Panc1 (cell line): ENCODE measurements around the gene LRRC18. TPM values are rescaled to one million over a fixed set of nuclear protein-coding genes. Genes with fewer than 3 reads are reported as not detected.

Experiments
- ATAC-seq: fragments of 200-7000 bp; cut with Tn5 transposase; 2 replicates; pipeline ENCODE4 v1.9.1; 2020; ENCODE audit warnings: mild to moderate bottlenecking, moderate library complexity
- BruUV-seq: library from RNA; stranded (reverse); fragments of 400-500 nt; replicated peaks from 2 replicates; lab custom pipeline; 2021; lab: Mats Ljungman, UMichigan
- CTCF ChIA-PET: fragments of 300-600 bp; sonication (Branson Sonifier 250); formaldehyde crosslinking; loops from one replicate; lab custom pipeline; 2022; ENCODE audit warnings: antibody characterized with exemption; lab: Charles Lee
- POLR2A ChIA-PET: fragments of 300-600 bp; sonication (Branson Sonifier 250); formaldehyde crosslinking; loops from one replicate; lab custom pipeline; 2022; ENCODE audit warnings: antibody characterized with exemption; lab: Charles Lee
- DNase-seq: peaks from one replicate; pipeline ENCODE4 v3.0.0-alpha.2; 2010; ENCODE audit warnings: low read depth, low spot score
- H3K27ac ChIP-seq: 2 replicates; pipeline ENCODE4 v1.5.1; 2011; ENCODE audit warnings: mild to moderate bottlenecking, low read length, inconsistent platforms
- H3K27me3 ChIP-seq: fragments of 200-500 bp; sonication (Bioruptor generic); 2 replicates; pipeline ENCODE4 v1.6.0; 2014; ENCODE audit warnings: low read length, inconsistent platforms; ENCODE audit not compliant: control insufficient read depth, insufficient read depth
- H3K36me3 ChIP-seq: fragments of 200-500 bp; sonication (Bioruptor generic); 2 replicates; pipeline ENCODE4 v1.5.1; 2014; ENCODE audit warnings: inconsistent platforms, mild to moderate bottlenecking, low read length, moderate library complexity; ENCODE audit not compliant: control insufficient read depth, insufficient read depth
- H3K4me1 ChIP-seq: 2 replicates; pipeline ENCODE4 v1.5.1; 2011; ENCODE audit warnings: inconsistent platforms, mild to moderate bottlenecking, low read length, moderate library complexity; ENCODE audit not compliant: control insufficient read depth, insufficient read depth
- H3K4me3 ChIP-seq, 2 experiments: 2 replicates each; pipeline ENCODE4 v1.5.1; 2011 to 2012; ENCODE audit warnings: low read depth in 2 of 2, low read length in 2 of 2, mild to moderate bottlenecking in 2 of 2, inconsistent platforms in 1 of 2, moderate library complexity in 1 of 2
- H3K9me3 ChIP-seq: fragments of 200-500 bp; sonication (Bioruptor generic); 2 replicates; pipeline ENCODE4 v1.5.1; 2014; ENCODE audit warnings: low read depth, mild to moderate bottlenecking, inconsistent platforms, low read length, moderate library complexity; ENCODE audit not compliant: control insufficient read depth, insufficient read depth
- POLR2AphosphoS5 ChIP-seq: IDR thresholded peaks from 2 replicates; pipeline ENCODE4 v1.6.1; 2012; ENCODE audit warnings: mild to moderate bottlenecking, low read depth, low read length, moderate library complexity
- SIN3A ChIP-seq: IDR thresholded peaks from 2 replicates; pipeline ENCODE4 v1.6.1; 2012; ENCODE audit warnings: low read depth, mild to moderate bottlenecking, low read length, moderate library complexity, borderline replicate concordance; ENCODE audit not compliant: insufficient read depth
- TCF7L2 ChIP-seq: IDR thresholded peaks from 2 replicates; pipeline ENCODE4 v1.6.1; 2011; ENCODE audit warnings: mild to moderate bottlenecking, low read depth, low read length, inconsistent platforms
- in situ Hi-C: cut with HindIII; loops from 2 replicates; pipeline ENCODE4 v1.10.0; 2016; ENCODE audit warnings: low sequenced_read_pairs, low pct_unique_long_range_greater_than_20kb
- intact Hi-C: fragments of 100-400 bp; cut with micrococcal nuclease; formaldehyde crosslinking; loops from one replicate; pipeline ENCODE4 v1.10.0; 2022; ENCODE audit not compliant: unreplicated experiment
- total RNA-seq: library from RNA; stranded (reverse); gene quantifications from one replicate; pipeline ENCODE4 v1.2.1, GENCODE V29; 2021; ENCODE audit not compliant: unreplicated experiment
- TF ChIP-seq, protein P1 (sequence below), 2 experiments: IDR thresholded peaks; 2 replicates each; pipeline ENCODE4 v1.6.1; 2011 to 2012; ENCODE audit warnings: low read depth in 2 of 2, control low read depth in 1 of 2, low read length in 1 of 2, mild to moderate bottlenecking in 1 of 2, moderate library complexity in 1 of 2; ENCODE audit not compliant: insufficient read depth in 1 of 2
- TF ChIP-seq, protein P2 (sequence below): fragments of 450-650 bp; IDR thresholded peaks from 2 replicates; pipeline ENCODE4 v1.5.1; 2017; ENCODE audit warnings: mild to moderate bottlenecking

Gene LRRC18
- total RNA-seq, 1 experiment from 2014 or later: not detected

DNA sequence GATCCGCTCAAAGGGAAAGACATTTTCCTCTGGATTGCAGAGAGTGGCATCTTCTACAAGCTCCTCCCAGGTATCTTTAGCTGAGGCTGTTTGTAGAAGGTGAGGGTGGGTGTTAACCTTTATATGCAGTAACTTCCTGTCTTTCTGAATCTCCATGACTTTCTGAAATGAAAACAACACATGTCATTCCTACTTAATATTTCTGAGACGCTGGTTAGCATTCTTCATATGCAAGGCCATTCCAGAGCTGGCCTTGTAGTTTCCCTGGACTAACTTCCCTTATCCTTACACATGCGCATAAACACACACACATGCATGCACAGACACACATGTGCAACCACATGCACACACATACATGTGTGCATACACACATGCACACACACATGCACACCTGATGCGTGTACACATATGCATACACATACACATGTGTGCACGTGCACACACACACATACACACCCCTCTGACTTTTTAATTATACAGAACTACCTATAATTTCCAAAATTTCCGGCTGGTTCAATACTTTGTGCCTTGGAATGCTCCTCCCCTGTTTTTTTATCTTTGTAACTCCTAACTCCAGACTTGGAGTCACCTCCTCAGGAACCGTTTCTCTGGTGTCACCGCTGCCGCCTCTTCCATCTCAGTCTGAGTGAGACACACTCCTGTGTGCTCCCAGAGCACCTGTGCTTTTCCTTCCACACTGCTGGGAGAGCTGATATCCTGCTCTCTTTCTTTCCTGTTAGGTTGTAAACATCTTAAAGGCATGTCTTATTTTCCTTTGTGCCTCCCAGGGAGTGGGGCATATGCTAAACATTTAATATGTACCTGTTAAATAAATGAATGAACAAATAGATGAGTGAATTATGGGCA, 55.2 kb downstream of the LRRC18 start:
- Histone ChIP-seq H3K4me1 (no peaks in the 10 kb centered on the region), H3K27me3 (peaks cover 2% of the 10 kb centered on the region; the same call in 1 of the 2 replicates), H3K27ac (no peak overlapping the region), H3K9me3 (no peaks in the 10 kb centered on the region), H3K36me3 (no peaks in the 10 kb centered on the region), H3K4me3 (no peak overlapping the region)
- no TSS peak for BruUV-seq
- ATAC-seq: no peak
- TF ChIP-seq, protein P1, sequence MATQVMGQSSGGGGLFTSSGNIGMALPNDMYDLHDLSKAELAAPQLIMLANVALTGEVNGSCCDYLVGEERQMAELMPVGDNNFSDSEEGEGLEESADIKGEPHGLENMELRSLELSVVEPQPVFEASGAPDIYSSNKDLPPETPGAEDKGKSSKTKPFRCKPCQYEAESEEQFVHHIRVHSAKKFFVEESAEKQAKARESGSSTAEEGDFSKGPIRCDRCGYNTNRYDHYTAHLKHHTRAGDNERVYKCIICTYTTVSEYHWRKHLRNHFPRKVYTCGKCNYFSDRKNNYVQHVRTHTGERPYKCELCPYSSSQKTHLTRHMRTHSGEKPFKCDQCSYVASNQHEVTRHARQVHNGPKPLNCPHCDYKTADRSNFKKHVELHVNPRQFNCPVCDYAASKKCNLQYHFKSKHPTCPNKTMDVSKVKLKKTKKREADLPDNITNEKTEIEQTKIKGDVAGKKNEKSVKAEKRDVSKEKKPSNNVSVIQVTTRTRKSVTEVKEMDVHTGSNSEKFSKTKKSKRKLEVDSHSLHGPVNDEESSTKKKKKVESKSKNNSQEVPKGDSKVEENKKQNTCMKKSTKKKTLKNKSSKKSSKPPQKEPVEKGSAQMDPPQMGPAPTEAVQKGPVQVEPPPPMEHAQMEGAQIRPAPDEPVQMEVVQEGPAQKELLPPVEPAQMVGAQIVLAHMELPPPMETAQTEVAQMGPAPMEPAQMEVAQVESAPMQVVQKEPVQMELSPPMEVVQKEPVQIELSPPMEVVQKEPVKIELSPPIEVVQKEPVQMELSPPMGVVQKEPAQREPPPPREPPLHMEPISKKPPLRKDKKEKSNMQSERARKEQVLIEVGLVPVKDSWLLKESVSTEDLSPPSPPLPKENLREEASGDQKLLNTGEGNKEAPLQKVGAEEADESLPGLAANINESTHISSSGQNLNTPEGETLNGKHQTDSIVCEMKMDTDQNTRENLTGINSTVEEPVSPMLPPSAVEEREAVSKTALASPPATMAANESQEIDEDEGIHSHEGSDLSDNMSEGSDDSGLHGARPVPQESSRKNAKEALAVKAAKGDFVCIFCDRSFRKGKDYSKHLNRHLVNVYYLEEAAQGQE (IDR thresholded peaks at IDR 0.05; ENCODE audit: insufficient read depth in 1 of 2, low read depth in 2 of 2, low read length in 1 of 2): no peak
- TF ChIP-seq, protein P2, sequence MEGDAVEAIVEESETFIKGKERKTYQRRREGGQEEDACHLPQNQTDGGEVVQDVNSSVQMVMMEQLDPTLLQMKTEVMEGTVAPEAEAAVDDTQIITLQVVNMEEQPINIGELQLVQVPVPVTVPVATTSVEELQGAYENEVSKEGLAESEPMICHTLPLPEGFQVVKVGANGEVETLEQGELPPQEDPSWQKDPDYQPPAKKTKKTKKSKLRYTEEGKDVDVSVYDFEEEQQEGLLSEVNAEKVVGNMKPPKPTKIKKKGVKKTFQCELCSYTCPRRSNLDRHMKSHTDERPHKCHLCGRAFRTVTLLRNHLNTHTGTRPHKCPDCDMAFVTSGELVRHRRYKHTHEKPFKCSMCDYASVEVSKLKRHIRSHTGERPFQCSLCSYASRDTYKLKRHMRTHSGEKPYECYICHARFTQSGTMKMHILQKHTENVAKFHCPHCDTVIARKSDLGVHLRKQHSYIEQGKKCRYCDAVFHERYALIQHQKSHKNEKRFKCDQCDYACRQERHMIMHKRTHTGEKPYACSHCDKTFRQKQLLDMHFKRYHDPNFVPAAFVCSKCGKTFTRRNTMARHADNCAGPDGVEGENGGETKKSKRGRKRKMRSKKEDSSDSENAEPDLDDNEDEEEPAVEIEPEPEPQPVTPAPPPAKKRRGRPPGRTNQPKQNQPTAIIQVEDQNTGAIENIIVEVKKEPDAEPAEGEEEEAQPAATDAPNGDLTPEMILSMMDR: no peak
- TF ChIP-seq SIN3A (no peak), TCF7L2 (no peak), POLR2AphosphoS5 (no peak)
- no peak for DNase-seq
- in situ Hi-C loops (no loop called here), intact Hi-C loops (no loop called here)
- POLR2A ChIA-PET: no interaction called here
- CTCF ChIA-PET: no interaction called here

DNA sequence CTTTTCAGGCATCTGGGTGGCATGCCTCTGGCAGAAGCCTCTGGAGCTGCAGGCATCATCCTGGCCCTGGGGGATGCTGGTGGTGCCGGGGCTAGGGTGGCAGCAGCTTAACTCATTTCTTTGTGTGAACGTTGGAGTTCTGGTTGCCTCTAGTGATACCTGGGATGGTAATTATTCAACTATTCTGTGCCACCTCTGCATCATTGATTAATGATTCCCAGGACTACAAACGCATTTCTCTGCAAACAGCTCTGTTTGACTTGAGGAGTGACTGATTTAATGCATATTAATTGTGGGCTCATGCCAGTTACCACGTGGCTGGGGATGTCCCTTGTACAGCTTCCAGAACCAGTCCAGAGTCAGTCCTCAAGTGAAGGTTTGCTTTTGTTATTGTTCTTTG, 55.9 kb downstream of the LRRC18 start:
- H3K4me1 ChIP-seq: no peaks in the 10 kb centered on the region
- H3K36me3 ChIP-seq: no peaks in the 10 kb centered on the region
- CTCF ChIA-PET: no interaction called here
- intact Hi-C loops (no loop called here), in situ Hi-C loops (no loop called here)
- no TSS peak for BruUV-seq
- POLR2A ChIA-PET: no interaction called here
- no peak overlapping the region for H3K4me3 ChIP-seq
- DNase-seq (no peak), ATAC-seq (no peak)
- no peak overlapping the region for H3K27ac ChIP-seq
- H3K9me3 ChIP-seq: no peaks in the 10 kb centered on the region
- H3K27me3 ChIP-seq: no peaks in the 10 kb centered on the region; the same call in 1 of the 2 replicates
- no peak for TF ChIP-seq TCF7L2
- TF ChIP-seq SIN3A: no peak
- TF ChIP-seq POLR2AphosphoS5: no peak
- TF ChIP-seq, protein P1 (IDR thresholded peaks at IDR 0.05; ENCODE audit: insufficient read depth in 1 of 2, low read depth in 2 of 2, low read length in 1 of 2): no peak
- TF ChIP-seq, protein P2: no peak
